ENCODE measurements around the gene TBC1D5.

DNA sequence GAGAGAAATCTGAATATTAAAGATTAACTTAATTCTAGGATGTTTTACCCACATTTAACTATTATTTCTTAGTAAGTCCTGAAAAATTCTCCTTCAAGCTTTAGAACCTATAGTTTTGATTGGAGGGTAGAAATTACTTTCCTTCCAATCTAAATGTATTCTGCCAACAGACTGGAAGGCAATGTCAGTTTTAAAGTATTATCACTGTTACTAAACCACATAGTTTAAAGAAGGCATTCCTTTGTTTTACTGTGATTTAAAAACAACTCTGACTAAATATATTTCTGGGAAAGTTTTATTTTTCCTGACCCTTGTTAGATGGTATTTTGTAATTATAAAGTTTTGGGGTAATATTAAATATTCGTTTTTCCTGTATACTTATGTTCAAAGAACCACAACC, 382.5 kb downstream of the TBC1D5 start:
- TF ChIP-seq, protein P1, sequence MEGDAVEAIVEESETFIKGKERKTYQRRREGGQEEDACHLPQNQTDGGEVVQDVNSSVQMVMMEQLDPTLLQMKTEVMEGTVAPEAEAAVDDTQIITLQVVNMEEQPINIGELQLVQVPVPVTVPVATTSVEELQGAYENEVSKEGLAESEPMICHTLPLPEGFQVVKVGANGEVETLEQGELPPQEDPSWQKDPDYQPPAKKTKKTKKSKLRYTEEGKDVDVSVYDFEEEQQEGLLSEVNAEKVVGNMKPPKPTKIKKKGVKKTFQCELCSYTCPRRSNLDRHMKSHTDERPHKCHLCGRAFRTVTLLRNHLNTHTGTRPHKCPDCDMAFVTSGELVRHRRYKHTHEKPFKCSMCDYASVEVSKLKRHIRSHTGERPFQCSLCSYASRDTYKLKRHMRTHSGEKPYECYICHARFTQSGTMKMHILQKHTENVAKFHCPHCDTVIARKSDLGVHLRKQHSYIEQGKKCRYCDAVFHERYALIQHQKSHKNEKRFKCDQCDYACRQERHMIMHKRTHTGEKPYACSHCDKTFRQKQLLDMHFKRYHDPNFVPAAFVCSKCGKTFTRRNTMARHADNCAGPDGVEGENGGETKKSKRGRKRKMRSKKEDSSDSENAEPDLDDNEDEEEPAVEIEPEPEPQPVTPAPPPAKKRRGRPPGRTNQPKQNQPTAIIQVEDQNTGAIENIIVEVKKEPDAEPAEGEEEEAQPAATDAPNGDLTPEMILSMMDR (IDR thresholded peaks at IDR 0.05): no peak
- no peak for TF ChIP-seq POLR2A (IDR thresholded peaks at IDR 0.05; ENCODE audit: low read length)
- no peak for TF ChIP-seq JUNB (IDR thresholded peaks at IDR 0.05)
- TF ChIP-seq, protein P2, sequence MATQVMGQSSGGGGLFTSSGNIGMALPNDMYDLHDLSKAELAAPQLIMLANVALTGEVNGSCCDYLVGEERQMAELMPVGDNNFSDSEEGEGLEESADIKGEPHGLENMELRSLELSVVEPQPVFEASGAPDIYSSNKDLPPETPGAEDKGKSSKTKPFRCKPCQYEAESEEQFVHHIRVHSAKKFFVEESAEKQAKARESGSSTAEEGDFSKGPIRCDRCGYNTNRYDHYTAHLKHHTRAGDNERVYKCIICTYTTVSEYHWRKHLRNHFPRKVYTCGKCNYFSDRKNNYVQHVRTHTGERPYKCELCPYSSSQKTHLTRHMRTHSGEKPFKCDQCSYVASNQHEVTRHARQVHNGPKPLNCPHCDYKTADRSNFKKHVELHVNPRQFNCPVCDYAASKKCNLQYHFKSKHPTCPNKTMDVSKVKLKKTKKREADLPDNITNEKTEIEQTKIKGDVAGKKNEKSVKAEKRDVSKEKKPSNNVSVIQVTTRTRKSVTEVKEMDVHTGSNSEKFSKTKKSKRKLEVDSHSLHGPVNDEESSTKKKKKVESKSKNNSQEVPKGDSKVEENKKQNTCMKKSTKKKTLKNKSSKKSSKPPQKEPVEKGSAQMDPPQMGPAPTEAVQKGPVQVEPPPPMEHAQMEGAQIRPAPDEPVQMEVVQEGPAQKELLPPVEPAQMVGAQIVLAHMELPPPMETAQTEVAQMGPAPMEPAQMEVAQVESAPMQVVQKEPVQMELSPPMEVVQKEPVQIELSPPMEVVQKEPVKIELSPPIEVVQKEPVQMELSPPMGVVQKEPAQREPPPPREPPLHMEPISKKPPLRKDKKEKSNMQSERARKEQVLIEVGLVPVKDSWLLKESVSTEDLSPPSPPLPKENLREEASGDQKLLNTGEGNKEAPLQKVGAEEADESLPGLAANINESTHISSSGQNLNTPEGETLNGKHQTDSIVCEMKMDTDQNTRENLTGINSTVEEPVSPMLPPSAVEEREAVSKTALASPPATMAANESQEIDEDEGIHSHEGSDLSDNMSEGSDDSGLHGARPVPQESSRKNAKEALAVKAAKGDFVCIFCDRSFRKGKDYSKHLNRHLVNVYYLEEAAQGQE (IDR thresholded peaks at IDR 0.05): no peak

All from A549 (cell line).